HEK293T (cell line): ENCODE measurements around the gene DNAJB11.

Experiments
- CTCF ChIA-PET: fragments of 350-600 bp; formaldehyde crosslinking; extraction: SDS; loops from one replicate; lab custom pipeline; 2021; ENCODE audit warnings: antibody characterized with exemption, inconsistent platforms; lab: Yijun Ruan, JAX
- POLR2A ChIA-PET: fragments of 350-600 bp; formaldehyde crosslinking; extraction: SDS; loops from one replicate; lab custom pipeline; 2020; ENCODE audit warnings: antibody characterized with exemption, inconsistent platforms; lab: Yijun Ruan, JAX
- DNase-seq: peaks from one replicate; pipeline ENCODE4 v3.0.0; 2012; ENCODE audit warnings: mixed read lengths; ENCODE audit errors: extremely low spot score
- ARNT ChIP-seq: fragments of 450-650 bp; IDR thresholded peaks from 2 replicates; pipeline ENCODE4 v1.6.1; 2017; ENCODE audit warnings: mild to moderate bottlenecking
- BHLHE40 ChIP-seq: fragments of 450-650 bp; IDR thresholded peaks from 2 replicates; pipeline ENCODE4 v1.6.1; 2016; ENCODE audit warnings: mild to moderate bottlenecking, moderate library complexity, borderline replicate concordance
- CTBP1 ChIP-seq: fragments of 450-650 bp; IDR thresholded peaks from 2 replicates; pipeline ENCODE4 v1.6.1; 2016; ENCODE audit warnings: borderline replicate concordance
- ELF4 ChIP-seq: fragments of 450-650 bp; IDR thresholded peaks from 2 replicates; pipeline ENCODE4 v1.6.1; 2017; ENCODE audit warnings: antibody characterized with exemption
- FOXA1 ChIP-seq: fragments of 450-650 bp; IDR thresholded peaks from 2 replicates; pipeline ENCODE4 v1.6.1; 2016; ENCODE audit warnings: mild to moderate bottlenecking
- FOXK2 ChIP-seq: fragments of 450-650 bp; IDR thresholded peaks from 2 replicates; pipeline ENCODE4 v1.6.1; 2016; ENCODE audit warnings: mild to moderate bottlenecking
- FOXM1 ChIP-seq: fragments of 450-650 bp; IDR thresholded peaks from 2 replicates; pipeline ENCODE4 v1.6.1; 2017; ENCODE audit warnings: mild to moderate bottlenecking, borderline replicate concordance
- HDGF ChIP-seq: fragments of 450-650 bp; IDR thresholded peaks from 2 replicates; pipeline ENCODE4 v1.6.1; 2017; ENCODE audit warnings: antibody characterized with exemption, borderline replicate concordance
- L3MBTL2 ChIP-seq: fragments of 450-650 bp; conservative IDR thresholded peaks from 2 replicates; pipeline ENCODE4 v1.6.1; 2016; ENCODE audit warnings: mild to moderate bottlenecking
- LEF1 ChIP-seq: fragments of 450-650 bp; IDR thresholded peaks from 2 replicates; pipeline ENCODE4 v1.6.1; 2017; ENCODE audit warnings: mild to moderate bottlenecking, borderline replicate concordance
- NFRKB ChIP-seq: fragments of 450-650 bp; IDR thresholded peaks from 2 replicates; pipeline ENCODE4 v1.6.1; 2016; ENCODE audit warnings: mild to moderate bottlenecking, moderate library complexity
- SP1 ChIP-seq: fragments of 450-650 bp; IDR thresholded peaks from 2 replicates; pipeline ENCODE4 v1.6.1; 2017
- SUZ12 ChIP-seq: fragments of 450-650 bp; IDR thresholded peaks from 2 replicates; pipeline ENCODE4 v1.6.1; 2016; ENCODE audit warnings: mild to moderate bottlenecking
- TARDBP ChIP-seq: fragments of 450-650 bp; IDR thresholded peaks from 2 replicates; pipeline ENCODE4 v1.6.1; 2016
- ZNF384 ChIP-seq: fragments of 450-650 bp; IDR thresholded peaks from 2 replicates; pipeline ENCODE4 v1.6.1; 2016
- TF ChIP-seq, protein P1 (sequence below): fragments of 450-650 bp; IDR thresholded peaks from 2 replicates; pipeline ENCODE4 v1.6.1; 2016

DNAJB11 gene

DNA sequence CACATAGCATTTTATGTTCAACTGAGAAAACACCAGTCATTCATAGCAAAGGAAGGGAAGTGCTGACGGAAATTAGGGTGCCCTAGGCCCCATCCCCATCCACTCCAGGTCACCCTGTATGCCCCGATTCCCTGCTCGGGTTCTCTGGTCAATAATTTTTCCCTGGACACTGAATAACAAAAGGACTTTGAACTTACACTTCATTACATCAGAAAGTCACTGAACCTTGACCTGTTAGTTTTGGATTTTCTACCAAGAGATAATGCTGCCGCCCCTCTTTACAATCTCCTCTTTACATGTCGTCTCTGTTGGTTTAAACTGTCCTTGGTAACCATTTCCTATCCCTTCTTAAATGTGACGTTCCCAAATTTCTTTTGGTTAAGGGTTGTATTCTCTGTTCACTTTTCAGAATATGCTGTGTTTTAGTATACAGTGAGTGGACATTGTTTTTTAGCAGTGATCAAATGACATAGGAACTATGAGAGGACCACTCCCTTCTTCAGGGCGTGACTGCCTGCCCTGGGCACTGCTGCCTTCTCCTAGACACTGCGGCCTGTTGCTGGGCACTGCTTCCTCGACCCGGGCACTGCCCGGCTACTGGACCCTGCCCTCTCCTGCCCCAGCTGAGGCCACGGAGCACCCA lies 28.7 kb downstream of the DNAJB11 start:
- TF ChIP-seq ARNT, result no peak
- no peak for TF ChIP-seq L3MBTL2
- no peak for TF ChIP-seq SUZ12
- TF ChIP-seq SP1, result no peak
- no peak for TF ChIP-seq FOXA1
- TF ChIP-seq TARDBP, result no peak
- TF ChIP-seq ZNF384, result no peak
- TF ChIP-seq ELF4, result no peak
- no peak for TF ChIP-seq CTBP1
- no peak for TF ChIP-seq HDGF
- TF ChIP-seq FOXK2, result no peak
- no peak for TF ChIP-seq FOXM1
- no peak for TF ChIP-seq LEF1
- TF ChIP-seq, protein P1, sequence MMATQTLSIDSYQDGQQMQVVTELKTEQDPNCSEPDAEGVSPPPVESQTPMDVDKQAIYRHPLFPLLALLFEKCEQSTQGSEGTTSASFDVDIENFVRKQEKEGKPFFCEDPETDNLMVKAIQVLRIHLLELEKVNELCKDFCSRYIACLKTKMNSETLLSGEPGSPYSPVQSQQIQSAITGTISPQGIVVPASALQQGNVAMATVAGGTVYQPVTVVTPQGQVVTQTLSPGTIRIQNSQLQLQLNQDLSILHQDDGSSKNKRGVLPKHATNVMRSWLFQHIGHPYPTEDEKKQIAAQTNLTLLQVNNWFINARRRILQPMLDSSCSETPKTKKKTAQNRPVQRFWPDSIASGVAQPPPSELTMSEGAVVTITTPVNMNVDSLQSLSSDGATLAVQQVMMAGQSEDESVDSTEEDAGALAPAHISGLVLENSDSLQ, result no peak
- no peak for TF ChIP-seq NFRKB
- TF ChIP-seq BHLHE40, result no peak
- ChIA-PET CTCF (interaction anchor here (1.9 kb wide), 1 partner anchor 16 kb away, joined by 7 read pairs; no protein-coding TSS in a partner anchor), POLR2A (no interaction called here)
- no peak for DNase-seq

DNA sequence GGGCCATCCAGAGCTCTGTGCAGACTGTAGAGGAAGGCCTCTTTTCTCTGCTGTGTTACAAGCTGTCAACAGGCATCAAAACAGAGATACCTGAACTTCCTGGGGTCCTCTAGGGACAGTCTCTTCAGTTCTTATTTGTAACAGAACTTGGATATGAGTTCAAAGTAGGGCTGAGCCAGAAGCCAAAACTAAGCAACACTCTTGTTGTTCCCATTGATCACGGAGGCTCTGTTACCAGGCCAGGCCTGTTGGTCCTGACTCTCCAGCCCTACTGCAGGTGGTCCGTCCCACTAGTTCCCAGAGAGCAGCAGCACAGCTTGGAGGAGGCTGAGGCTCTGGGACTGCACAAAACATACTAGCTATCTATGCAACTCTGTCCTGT lies 29.3 kb downstream of the DNAJB11 start:
- ChIA-PET CTCF (interaction anchor here (1.9 kb wide), 1 partner anchor 15 kb away, joined by 7 read pairs; no protein-coding TSS in a partner anchor), POLR2A (no interaction called here)
- no peak for DNase-seq
- TF ChIP-seq ELF4 (no peak), BHLHE40 (no peak), NFRKB (no peak), SP1 (no peak), FOXM1 (no peak), ARNT (no peak)
- TF ChIP-seq, protein P1, result no peak

DNA sequence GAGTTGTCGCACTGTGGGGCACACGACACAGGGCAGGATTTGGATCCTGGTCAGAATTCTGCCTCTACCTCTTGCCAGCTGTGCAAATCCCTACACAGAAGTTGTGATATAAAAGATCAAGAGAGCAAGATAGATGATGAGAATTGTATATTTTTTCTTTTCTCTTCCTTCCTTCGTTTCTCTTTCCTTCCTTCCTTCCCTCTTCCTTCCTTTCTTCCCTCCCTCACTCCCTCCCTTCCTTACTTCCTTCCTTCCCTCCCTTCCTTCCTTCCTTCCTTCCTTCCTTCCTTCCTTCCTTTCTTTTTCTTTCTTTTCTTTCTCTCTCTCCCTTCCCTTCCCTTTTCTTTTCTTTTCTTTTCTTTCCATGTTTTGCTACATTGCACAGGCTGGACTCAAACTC lies 30.4 kb downstream of the DNAJB11 start:
- ChIA-PET POLR2A (no interaction called here), CTCF (interaction anchor here (1.2 to 1.9 kb wide), 2 partner anchors 14 to 16 kb away, joined by 4 to 7 read pairs; no protein-coding TSS in a partner anchor)
- TF ChIP-seq FOXK2 (no peak), TARDBP (no peak), FOXA1 (no peak)
- no peak for DNase-seq

DNA sequence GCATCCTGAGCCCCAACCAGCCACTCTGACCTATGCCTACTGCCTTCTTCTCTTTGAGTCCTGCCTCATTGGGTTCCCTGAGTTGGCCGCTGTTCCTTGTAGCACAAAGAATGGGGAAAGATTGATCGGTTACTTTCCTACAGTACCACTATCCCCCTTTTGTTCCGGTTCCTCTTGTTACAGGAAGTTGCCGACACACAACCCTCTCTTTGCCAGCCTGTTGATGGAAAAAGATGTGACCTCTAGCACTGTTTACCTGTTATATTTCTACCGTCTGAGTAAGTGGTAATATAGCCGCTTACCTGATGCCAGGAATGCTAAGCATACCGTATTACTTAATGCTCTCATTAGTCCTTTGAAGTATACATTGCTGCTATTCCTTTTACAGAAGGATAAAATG lies 32.6 kb downstream of the DNAJB11 start:
- POLR2A ChIA-PET, result no interaction called here
- TF ChIP-seq NFRKB, result no peak
- TF ChIP-seq FOXK2, result no peak
- TF ChIP-seq CTBP1, result no peak
- no peak for TF ChIP-seq BHLHE40
- TF ChIP-seq SP1, result no peak
- no peak for TF ChIP-seq FOXA1
- no peak for TF ChIP-seq LEF1
- TF ChIP-seq, protein P1, result no peak
- no peak for TF ChIP-seq ARNT
- TF ChIP-seq FOXM1, result no peak
- TF ChIP-seq HDGF, result no peak
- no peak for TF ChIP-seq ELF4
- no peak for TF ChIP-seq ZNF384
- TF ChIP-seq L3MBTL2, result no peak
- TF ChIP-seq TARDBP, result no peak
- CTCF ChIA-PET, result no interaction called here
- DNase-seq, result no peak

DNA sequence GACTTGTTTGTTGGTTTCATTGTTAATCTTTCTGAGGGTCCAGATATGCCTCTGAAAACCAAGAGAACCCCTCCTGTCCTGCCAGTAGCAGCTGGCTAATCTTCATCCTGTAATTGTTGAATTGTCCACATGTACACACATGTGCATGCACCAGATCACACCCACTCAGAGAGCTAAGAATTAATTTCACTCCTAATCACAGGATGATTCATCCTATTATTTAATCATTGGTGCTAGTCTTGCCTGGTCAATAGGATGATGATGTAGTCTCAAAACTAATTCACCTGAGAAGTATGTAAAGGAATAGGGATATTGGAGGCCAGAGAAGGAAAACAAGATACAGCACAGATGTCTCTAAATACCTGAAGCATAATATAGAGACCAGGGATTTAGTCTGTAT lies 34.6 kb downstream of the DNAJB11 start:
- CTCF ChIA-PET, result no interaction called here
- DNase-seq, result no peak
- POLR2A ChIA-PET, result interaction anchor here (1.5 kb wide), 1 partner anchor 178 kb away, joined by 3 read pairs; the partner anchor contains the start of gene EIF4A2
- TF ChIP-seq ELF4 (no peak), L3MBTL2 (no peak), LEF1 (no peak), FOXK2 (no peak), FOXM1 (no peak), TARDBP (no peak), ARNT (no peak), NFRKB (no peak), CTBP1 (no peak), SUZ12 (no peak), FOXA1 (no peak), SP1 (no peak), ZNF384 (no peak), BHLHE40 (no peak), HDGF (no peak)
